Activated CD4-positive, alpha-beta T cell treated with anti-CD3 and anti-CD28 coated beads for 24 hours (primary cell): ENCODE measurements around the gene FBLN5.
A peak's percentile ranks its signal among the peaks of the same experiment; 100 is the strongest.
"Not testable (repeated sequence)": the region's sequence is repeated elsewhere in the genome, so short reads cannot be mapped to it uniquely, and the experiment has no call there.

Experiments used
- DNase-seq, 2 donors: peaks; one replicate each; pipeline ENCODE4 v3.0.0-alpha.2; 2020; ENCODE audit warnings: low read depth in 2 of 2

The FBLN5 gene

GRCh38 chr14:91861091-91861490 is 86.4 kb downstream of the FBLN5 start:
- DNase-seq: no peak

GRCh38 chr14:91860238-91860637 is 87.3 kb downstream of the FBLN5 start:
- DNase-seq: no peak

- DNase-seq: no peak
Observed at GRCh38 chr14:91858536-91859275, 88.8 kb downstream of the FBLN5 start.

- no peak for DNase-seq
Observed at GRCh38 chr14:91857614-91858013, 89.9 kb downstream of the FBLN5 start.

GRCh38 chr14:91854327-91854934 is 93.1 kb downstream of the FBLN5 start:
- no peak for DNase-seq

GRCh38 chr14:91851563-91851962 is 95.9 kb downstream of the FBLN5 start:
- no peak for DNase-seq

GRCh38 chr14:91848504-91849001 is 98.9 kb downstream of the FBLN5 start:
- DNase-seq: no peak

- no peak for DNase-seq
Observed at GRCh38 chr14:91847693-91848092, 99.8 kb downstream of the FBLN5 start.

GRCh38 chr14:91845652-91846051 is 101.8 kb downstream of the FBLN5 start:
- no peak for DNase-seq

- not testable (repeated sequence) for DNase-seq
Observed at GRCh38 chr14:91845056-91845455, 102.4 kb downstream of the FBLN5 start.

GRCh38 chr14:91844029-91844428 is 103.5 kb downstream of the FBLN5 start:
- no peak for DNase-seq

GRCh38 chr14:91843437-91843836 is 104.1 kb downstream of the FBLN5 start:
- no peak for DNase-seq

- no peak for DNase-seq
Observed at GRCh38 chr14:91841065-91841464, 106.4 kb downstream of the FBLN5 start.

GRCh38 chr14:91839749-91840148 is 107.7 kb downstream of the FBLN5 start:
- no peak for DNase-seq

- no peak for DNase-seq
Observed at GRCh38 chr14:91837076-91837475, 110.4 kb downstream of the FBLN5 start.

- peak; percentile 78 to 84 for DNase-seq
Observed at GRCh38 chr14:91835920-91836843, 111.3 kb downstream of the FBLN5 start.

GRCh38 chr14:91835197-91835919 is 112.1 kb downstream of the FBLN5 start:
- peak in 1 of 2 donors; percentile 19 for DNase-seq

- DNase-seq: no peak
Observed at GRCh38 chr14:91834571-91834970, 112.9 kb downstream of the FBLN5 start.

- DNase-seq: no peak
Observed at GRCh38 chr14:91831337-91831736, 116.2 kb downstream of the FBLN5 start.

- DNase-seq: no peak
Observed at GRCh38 chr14:91830777-91831176, 116.7 kb downstream of the FBLN5 start.

GRCh38 chr14:91829511-91829910 is 118.0 kb downstream of the FBLN5 start:
- no peak for DNase-seq

GRCh38 chr14:91827746-91828145 is 119.7 kb downstream of the FBLN5 start:
- no peak for DNase-seq
